ENCODE data around the gene TOMM40L. TPM values are rescaled to one million over a fixed set of nuclear protein-coding genes. Genes with fewer than 3 reads are reported as not detected.

TOMM40L gene
- total RNA-seq, 1 donor from 2014 or later = 8.6 TPM

- Mint-ChIP-seq H3K36me3 (ENCODE audit: unreplicated experiment) (no peaks in the 10 kb centered on the region), H3K4me3 (ENCODE audit: unreplicated experiment) (no peak overlapping the region), H3K4me1 (ENCODE audit: unreplicated experiment) (peaks cover 14% of the 10 kb centered on the region), H3K27me3 (ENCODE audit: unreplicated experiment) (no peaks in the 10 kb centered on the region), H3K9me3 (ENCODE audit: unreplicated experiment) (no peaks in the 10 kb centered on the region), H3K27ac (ENCODE audit: unreplicated experiment) (no peak overlapping the region)
- no peak for DNase-seq (ENCODE audit: extremely low spot score, unreplicated experiment)
- TF ChIP-seq CTCF (IDR thresholded peaks at IDR 0.05) = no peak
Measured at GRCh38 chr1:161187311-161187710, 38.5 kb upstream of the TOMM40L start.

- TF ChIP-seq CTCF (IDR thresholded peaks at IDR 0.05) = no peak
- Mint-ChIP-seq H3K9me3 (ENCODE audit: unreplicated experiment) (no peaks in the 10 kb centered on the region), H3K36me3 (ENCODE audit: unreplicated experiment) (peaks cover 2% of the 10 kb centered on the region), H3K27ac (ENCODE audit: unreplicated experiment) (no peak overlapping the region), H3K4me1 (ENCODE audit: unreplicated experiment) (peaks cover 11% of the 10 kb centered on the region), H3K27me3 (ENCODE audit: unreplicated experiment) (no peaks in the 10 kb centered on the region), H3K4me3 (ENCODE audit: unreplicated experiment) (no peak overlapping the region)
- no peak for DNase-seq (ENCODE audit: extremely low spot score, unreplicated experiment)
Measured at GRCh38 chr1:161188381-161188780, 37.5 kb upstream of the TOMM40L start.

- Mint-ChIP-seq H3K9me3 (ENCODE audit: unreplicated experiment) (no peaks in the 10 kb centered on the region), H3K36me3 (ENCODE audit: unreplicated experiment) (peaks cover 2% of the 10 kb centered on the region), H3K4me1 (ENCODE audit: unreplicated experiment) (peaks cover 11% of the 10 kb centered on the region), H3K4me3 (ENCODE audit: unreplicated experiment) (no peak overlapping the region), H3K27ac (ENCODE audit: unreplicated experiment) (no peak overlapping the region), H3K27me3 (ENCODE audit: unreplicated experiment) (no peaks in the 10 kb centered on the region)
- no peak for TF ChIP-seq CTCF (IDR thresholded peaks at IDR 0.05)
- no peak for DNase-seq (ENCODE audit: extremely low spot score, unreplicated experiment)
Measured at GRCh38 chr1:161189036-161189435, 36.8 kb upstream of the TOMM40L start.

- Mint-ChIP-seq H3K4me1 (ENCODE audit: unreplicated experiment) (peaks cover 4% of the 10 kb centered on the region), H3K9me3 (ENCODE audit: unreplicated experiment) (no peaks in the 10 kb centered on the region), H3K27ac (ENCODE audit: unreplicated experiment) (no peak overlapping the region), H3K4me3 (ENCODE audit: unreplicated experiment) (no peak overlapping the region), H3K27me3 (ENCODE audit: unreplicated experiment) (no peaks in the 10 kb centered on the region), H3K36me3 (ENCODE audit: unreplicated experiment) (peaks cover 2% of the 10 kb centered on the region)
- no peak for DNase-seq (ENCODE audit: extremely low spot score, unreplicated experiment)
- TF ChIP-seq CTCF (IDR thresholded peaks at IDR 0.05) = no peak
Measured at GRCh38 chr1:161190962-161191521, 34.8 kb upstream of the TOMM40L start.

GRCh38 chr1:161191971-161192370, 33.9 kb upstream of the TOMM40L start:
- Mint-ChIP-seq H3K36me3 (ENCODE audit: unreplicated experiment) (peaks cover 2% of the 10 kb centered on the region), H3K4me3 (ENCODE audit: unreplicated experiment) (no peak overlapping the region), H3K27ac (ENCODE audit: unreplicated experiment) (no peak overlapping the region), H3K4me1 (ENCODE audit: unreplicated experiment) (peaks cover 13% of the 10 kb centered on the region), H3K27me3 (ENCODE audit: unreplicated experiment) (no peaks in the 10 kb centered on the region), H3K9me3 (ENCODE audit: unreplicated experiment) (no peaks in the 10 kb centered on the region)
- no peak for TF ChIP-seq CTCF (IDR thresholded peaks at IDR 0.05)
- DNase-seq (ENCODE audit: extremely low spot score, unreplicated experiment) = no peak
